GM20000 (cell line): Measurements from ENCODE around the gene SEMA5A.

ENCODE experiments used
- DNase-seq: peaks from one replicate; pipeline ENCODE4 v3.0.0; 2012; ENCODE audit warnings: low spot score
- CTCF ChIP-seq: IDR thresholded peaks from 2 replicates; pipeline ENCODE4 v1.5.1; 2012; ENCODE audit warnings: mild to moderate bottlenecking, control low read depth; ENCODE audit errors: extremely low read depth, missing control alignments

The SEMA5A gene

GRCh38 chr5:9025942-9026341 lies 519.9 kb downstream of the SEMA5A start:
- TF ChIP-seq CTCF, result no peak

GRCh38 chr5:9020996-9021395 lies 524.9 kb downstream of the SEMA5A start:
- no peak for DNase-seq
- no peak for TF ChIP-seq CTCF

More at GRCh38 chr5:9025942-9026341, 519.9 kb downstream of the SEMA5A start:
- no peak for DNase-seq

DNA sequence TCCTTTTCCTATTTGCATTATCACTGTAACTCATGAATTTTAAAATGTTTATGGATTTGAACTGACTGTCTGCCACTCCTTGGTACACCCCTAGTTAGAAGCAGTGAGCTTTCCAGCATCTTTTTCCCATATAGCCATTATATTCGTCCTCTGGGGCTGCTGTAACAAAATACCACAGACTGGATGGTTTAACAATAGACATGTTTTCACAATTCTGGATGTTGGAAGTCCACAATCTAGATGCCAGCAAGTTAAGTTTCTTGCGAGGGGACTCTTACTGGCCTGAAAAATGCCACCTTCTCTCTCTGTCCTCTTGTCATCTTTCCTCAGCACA lies 530.0 kb downstream of the SEMA5A start:
- DNase-seq, result no peak
- no peak for TF ChIP-seq CTCF

- DNase-seq, result no peak
- TF ChIP-seq CTCF, result no peak
These were observed 530.5 kb downstream of the SEMA5A start for GRCh38 chr5:9015260-9015936.

GRCh38 chr5:9013147-9013546 lies 532.7 kb downstream of the SEMA5A start:
- DNase-seq, result no peak

GRCh38 chr5:9009931-9010651 lies 535.8 kb downstream of the SEMA5A start:
- TF ChIP-seq CTCF, result no peak
- no peak for DNase-seq

More at GRCh38 chr5:9013147-9013546, 532.7 kb downstream of the SEMA5A start:
- TF ChIP-seq CTCF, result no peak

GRCh38 chr5:8997542-8998070 lies 548.3 kb downstream of the SEMA5A start:
- DNase-seq, result no peak
- TF ChIP-seq CTCF, result no peak
